Peyer's patch (tissue), 4 donors: Measurements from ENCODE around the gene PTMA. TPM values are rescaled to one million over a fixed set of nuclear protein-coding genes. Genes with fewer than 3 reads are reported as not detected.

Experiments
- DNase-seq, 3 donors: peaks; one replicate each; pipeline ENCODE4 v3.0.0-alpha.2; 2017 to 2019
- H3K27ac ChIP-seq, 4 donors: fragments of 200-600 bp; sonication (generic); one replicate each; pipeline ENCODE4 v1.5.1; 2016 to 2019
- H3K27me3 ChIP-seq, 2 donors: fragments of 200-600 bp; sonication (generic); one replicate each; pipeline ENCODE4 v1.5.1; 2019
- H3K36me3 ChIP-seq, 3 donors: fragments of 200-600 bp; sonication (generic); one replicate each; pipeline ENCODE4 v1.5.1; 2016 to 2019
- H3K4me1 ChIP-seq, 4 donors: fragments of 200-600 bp; sonication (generic); one replicate each; pipeline ENCODE4 v1.5.1; 2016 to 2019
- H3K4me3 ChIP-seq, 4 donors: fragments of 200-600 bp; sonication (generic); 1 replicate in 3 of 4; 2 replicates in 1 of 4; pipeline ENCODE4 v1.5.1; 2016 to 2019; ENCODE audit warnings: mild to moderate bottlenecking in 1 of 4
- H3K9me3 ChIP-seq, 4 donors: fragments of 200-600 bp; sonication (generic); one replicate each; pipeline ENCODE4 v1.5.1; 2016 to 2019; ENCODE audit warnings: mild to moderate bottlenecking in 1 of 4
- CTCF ChIP-seq, 6 experiments: fragments of 450-650 bp in 4 of 6; fragments of 200-600 bp in 2 of 6; sonication (generic) in 1 of 6; IDR thresholded peaks; one replicate each; pipeline ENCODE4 v1.5.1; 2017 to 2019; ENCODE audit warnings: antibody characterized with exemption in 6 of 6, mild to moderate bottlenecking in 3 of 6, moderate library complexity in 1 of 6
- POLR2A ChIP-seq, 2 donors: fragments of 450-650 bp; IDR thresholded peaks; one replicate each; pipeline ENCODE4 v1.5.1; 2017; ENCODE audit warnings: antibody characterized with exemption in 2 of 2, mild to moderate bottlenecking in 2 of 2, moderate library complexity in 2 of 2
- total RNA-seq, 4 donors: library from RNA; depleted of rRNA; stranded (reverse); fragments of >200 nt; gene quantifications; one replicate each; pipeline ENCODE4 v1.1.0, GENCODE V29; 2016

Gene PTMA
- total RNA-seq, 4 donors from 2014 or later: 316 to 1,049 (median 353) TPM

- Histone ChIP-seq H3K9me3 (no peaks in the 10 kb centered on the region), H3K27ac (no peak overlapping the region), H3K27me3 (no peaks in the 10 kb centered on the region), H3K36me3 (no peaks in the 10 kb centered on the region), H3K4me3 (no peak overlapping the region), H3K4me1 (no peaks in the 10 kb centered on the region)
- TF ChIP-seq CTCF (IDR thresholded peaks at IDR 0.05) (no peak), POLR2A (IDR thresholded peaks at IDR 0.05) (no peak)
- no peak for DNase-seq
These were observed 14.4 kb upstream of the PTMA start for GRCh38 chr2:231693956-231694355.

GRCh38 chr2:231696004-231696367, 12.3 kb upstream of the PTMA start:
- Histone ChIP-seq H3K4me3 (no peak overlapping the region), H3K27me3 (no peaks in the 10 kb centered on the region), H3K9me3 (no peaks in the 10 kb centered on the region), H3K36me3 (no peaks in the 10 kb centered on the region), H3K27ac (no peak overlapping the region), H3K4me1 (no peaks in the 10 kb centered on the region)
- DNase-seq: no peak
- TF ChIP-seq CTCF (IDR thresholded peaks at IDR 0.05) (no peak), POLR2A (IDR thresholded peaks at IDR 0.05) (no peak)

DNA sequence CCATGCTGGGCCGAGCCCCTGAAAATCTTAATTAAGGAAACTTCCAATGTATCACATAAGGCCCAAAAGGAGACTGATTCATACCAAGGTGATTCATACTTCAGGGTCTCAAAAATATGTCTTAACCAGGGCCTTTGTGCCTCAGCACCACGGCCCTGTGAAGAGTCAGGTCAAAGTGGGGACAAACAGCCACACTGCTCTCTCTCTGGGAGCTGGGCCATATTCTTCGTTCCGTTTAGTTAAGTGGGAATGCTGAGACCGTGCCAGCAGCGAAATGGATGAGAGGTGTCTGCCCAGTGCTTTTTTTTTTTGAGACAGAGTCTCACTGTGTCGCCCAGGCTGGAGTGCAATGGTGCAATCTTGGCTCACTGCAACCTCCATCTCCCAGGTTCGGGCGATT, 9.3 kb upstream of the PTMA start:
- no peak for DNase-seq
- TF ChIP-seq CTCF (IDR thresholded peaks at IDR 0.05): no peak
- no peak for TF ChIP-seq POLR2A (IDR thresholded peaks at IDR 0.05)
- no peak overlapping the region for H3K4me3 ChIP-seq

GRCh38 chr2:231701456-231702373, 6.6 kb upstream of the PTMA start:
- DNase-seq: no peak

More for the DNA sequence above, 9.3 kb upstream of the PTMA start:
- H3K27ac ChIP-seq: no peak overlapping the region
- H3K27me3 ChIP-seq: no peaks in the 10 kb centered on the region
- H3K36me3 ChIP-seq: no peaks in the 10 kb centered on the region
- no peaks in the 10 kb centered on the region for H3K9me3 ChIP-seq
- H3K4me1 ChIP-seq: no peaks in the 10 kb centered on the region

GRCh38 chr2:231704017-231704416, 4.3 kb upstream of the PTMA start:
- H3K4me1 ChIP-seq: peaks cover 0 to 11% (median 0%) of the 10 kb centered on the region in 4 donors
- H3K27me3 ChIP-seq: no peaks in the 10 kb centered on the region
- no peak for DNase-seq
- H3K36me3 ChIP-seq: no peaks in the 10 kb centered on the region
- no peak overlapping the region for H3K4me3 ChIP-seq
- TF ChIP-seq POLR2A (IDR thresholded peaks at IDR 0.05) (no peak), CTCF (IDR thresholded peaks at IDR 0.05) (no peak)
- no peaks in the 10 kb centered on the region for H3K9me3 ChIP-seq
- H3K27ac ChIP-seq: no peak overlapping the region

More at GRCh38 chr2:231701456-231702373, 6.6 kb upstream of the PTMA start:
- no peak overlapping the region for H3K27ac ChIP-seq
- H3K4me1 ChIP-seq: peaks cover 0 to 11% (median 0%) of the 10 kb centered on the region in 4 donors
- TF ChIP-seq POLR2A (IDR thresholded peaks at IDR 0.05) (no peak), CTCF (IDR thresholded peaks at IDR 0.05) (no peak)
- H3K4me3 ChIP-seq: no peak overlapping the region
- H3K36me3 ChIP-seq: no peaks in the 10 kb centered on the region
- no peaks in the 10 kb centered on the region for H3K9me3 ChIP-seq
- no peaks in the 10 kb centered on the region for H3K27me3 ChIP-seq
